GM19372 (cell line): ENCODE results near the gene FRMD4A.

ENCODE experiments used
- ATAC-seq: cut with Tn5 transposase; IDR thresholded peaks from one replicate; pipeline ENCODE4 v1.9.1; 2021; ENCODE audit warnings: mild to moderate bottlenecking, low read depth, moderate library complexity; ENCODE audit not compliant: unreplicated experiment

Gene FRMD4A

DNA sequence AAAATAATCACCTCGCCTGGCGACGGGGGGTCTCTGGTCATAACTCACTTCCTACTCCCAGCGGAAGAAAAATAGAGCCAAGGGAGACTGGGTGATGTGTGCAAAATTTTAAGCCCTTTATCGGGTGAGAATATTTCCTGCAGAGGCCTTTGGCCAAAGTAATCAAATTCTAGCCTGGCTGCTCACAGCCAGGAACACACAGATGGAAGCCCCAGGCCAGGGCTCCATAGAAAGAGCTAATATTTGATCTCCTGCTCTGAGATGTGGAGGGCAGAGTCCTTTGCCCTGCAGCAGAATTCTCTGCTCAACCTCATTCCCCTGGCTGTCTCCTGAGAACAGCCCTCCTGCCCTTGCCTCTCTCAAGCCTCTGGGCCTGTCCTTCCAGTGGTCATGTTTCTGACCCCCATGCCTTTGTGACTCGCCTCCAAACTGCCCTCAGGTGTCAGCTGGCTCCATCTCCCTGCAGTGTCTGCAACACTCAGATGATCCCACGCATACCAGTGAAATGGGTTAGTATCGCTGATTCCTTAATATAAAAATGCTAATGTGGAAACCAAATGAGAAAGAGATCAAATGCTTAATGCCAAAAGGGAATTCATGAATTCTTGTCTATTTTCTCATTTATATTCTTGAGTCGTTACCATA is 34.5 kb downstream of the FRMD4A start:
- no peak for ATAC-seq

DNA sequence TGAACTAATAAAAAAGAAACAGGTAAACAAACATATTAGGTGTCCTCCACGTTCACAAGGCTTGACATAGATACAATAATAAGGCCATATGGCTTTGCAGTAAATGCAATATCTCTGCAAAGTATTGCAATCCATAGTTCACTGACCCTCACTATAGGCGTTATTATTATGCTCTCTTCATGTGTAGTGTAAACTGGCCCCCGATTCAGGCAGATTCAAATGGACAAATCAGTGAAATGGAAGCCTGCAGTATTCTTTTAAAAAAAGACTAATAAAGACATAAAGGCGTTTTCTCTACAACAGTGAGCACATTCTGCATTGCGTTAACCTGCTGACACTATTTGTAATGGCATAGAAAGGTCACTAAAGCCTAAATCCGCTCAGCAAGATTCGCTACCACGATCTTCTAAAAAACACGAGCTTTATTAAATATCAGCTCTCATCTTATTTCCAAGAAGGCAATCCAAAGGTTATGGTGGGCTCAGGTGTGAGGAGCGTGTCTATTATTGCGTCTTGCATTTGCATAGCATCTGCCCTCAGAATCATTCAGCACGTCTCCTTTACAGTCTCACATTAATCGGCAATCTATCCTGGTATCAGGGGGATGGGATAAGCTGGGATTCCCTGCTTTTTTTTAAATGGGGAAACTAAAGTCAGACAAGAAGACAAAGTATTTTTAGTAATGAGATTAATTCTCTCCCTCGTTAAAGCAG is 36.2 kb downstream of the FRMD4A start:
- ATAC-seq: no peak

DNA sequence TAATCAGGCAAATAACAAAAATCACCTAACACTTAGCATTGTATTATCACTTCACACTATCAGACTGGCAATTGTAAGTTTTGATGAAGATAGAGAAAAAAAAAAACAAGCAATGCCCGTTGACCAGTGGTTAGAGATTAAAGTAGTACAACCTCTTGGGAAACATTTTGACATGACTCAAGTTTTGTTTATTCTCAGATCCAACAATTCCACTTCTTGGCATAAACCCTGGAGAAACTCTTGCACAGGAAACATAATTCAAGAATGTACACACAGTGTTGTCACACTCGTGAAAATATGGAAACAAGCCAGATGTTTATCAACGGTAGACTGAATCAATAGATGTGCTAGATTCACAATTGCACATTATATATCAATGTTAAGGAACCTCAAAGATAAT is 37.2 kb downstream of the FRMD4A start:
- no peak for ATAC-seq

DNA sequence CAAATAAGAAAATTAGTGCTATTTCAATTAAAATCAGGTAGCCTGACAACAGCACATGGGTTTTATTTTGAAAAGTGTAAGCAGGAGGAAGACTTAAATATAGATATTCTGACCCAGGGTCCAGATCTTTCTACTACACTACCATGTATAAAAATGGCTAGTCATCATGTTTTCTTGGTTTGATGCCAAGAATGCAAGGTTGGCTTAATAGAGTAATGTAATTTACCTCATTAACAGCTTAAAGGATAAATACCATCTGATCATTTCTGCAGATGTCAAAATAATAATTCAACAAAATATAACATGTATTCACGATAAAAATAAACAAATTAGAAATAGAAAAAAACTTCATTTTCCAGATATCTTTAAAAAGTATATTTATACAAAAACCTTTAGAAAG is 39.4 kb downstream of the FRMD4A start:
- ATAC-seq: no peak

DNA sequence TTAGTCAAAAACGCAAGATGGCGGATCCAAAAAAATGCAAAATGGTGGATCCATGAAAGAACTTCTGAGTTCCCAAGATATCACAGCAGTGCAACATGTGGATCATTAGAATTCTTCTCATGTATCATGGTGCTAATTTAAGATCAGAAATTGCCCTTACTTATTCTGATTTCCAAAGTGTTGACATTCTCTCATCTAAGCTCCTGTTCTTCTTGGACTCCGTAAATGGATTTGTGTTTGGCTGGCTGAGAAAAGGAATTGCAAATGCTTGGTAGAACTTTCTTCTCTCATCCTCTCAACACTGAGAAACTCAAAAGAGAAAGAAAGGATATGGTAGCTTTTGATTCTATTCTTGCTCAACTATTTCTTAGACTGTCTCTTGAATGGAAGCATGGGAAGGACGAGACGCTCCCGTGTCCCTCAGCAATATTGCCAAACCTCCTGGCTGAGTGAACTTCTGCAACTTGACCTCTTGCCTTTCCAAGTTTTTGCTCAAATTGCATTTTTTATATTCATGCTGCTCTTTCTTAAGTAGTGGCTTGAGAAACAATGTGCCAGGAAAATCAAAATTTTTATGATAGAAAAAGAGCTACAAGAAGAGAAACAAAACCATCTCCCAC is 44.7 kb downstream of the FRMD4A start:
- ATAC-seq: no peak

DNA sequence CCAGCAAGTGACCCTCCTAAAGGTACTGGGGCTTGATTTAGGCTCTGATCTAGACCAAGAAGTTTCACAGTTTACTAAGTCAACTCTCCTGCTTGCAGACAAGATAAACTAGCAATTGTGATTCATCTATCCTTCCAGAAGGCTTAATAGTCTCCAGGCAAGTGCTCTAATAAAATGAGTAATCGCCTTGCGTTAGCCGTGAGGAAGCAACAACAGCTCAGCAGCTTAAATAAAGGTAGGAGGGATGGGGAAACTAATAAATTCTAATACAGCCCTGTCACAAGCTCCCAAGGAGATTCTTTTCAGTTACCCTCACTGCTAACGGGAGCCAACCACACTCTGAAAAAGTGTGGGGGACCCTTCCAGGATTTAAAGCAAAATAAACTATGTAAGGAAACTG is 48.4 kb downstream of the FRMD4A start:
- no peak for ATAC-seq

DNA sequence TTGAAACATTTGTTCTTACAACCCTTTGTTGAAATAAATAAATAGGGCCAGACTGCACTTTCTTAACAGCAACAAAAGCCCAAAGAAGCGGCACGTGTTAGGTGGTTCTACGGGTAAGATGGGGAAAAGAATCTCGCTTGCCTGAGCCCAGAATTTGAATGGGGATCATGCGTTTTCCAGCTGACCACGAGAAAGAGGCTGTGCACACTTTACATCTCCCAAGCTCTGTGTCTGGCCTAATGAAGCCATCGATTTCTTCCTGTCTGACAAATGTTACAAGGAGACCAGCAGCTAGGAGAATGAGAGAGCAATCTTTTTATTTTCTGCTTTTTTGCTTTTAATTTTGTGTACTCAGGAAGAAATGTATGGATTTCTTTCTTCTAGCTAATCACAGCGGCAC is 52.2 kb downstream of the FRMD4A start:
- ATAC-seq: no peak

DNA sequence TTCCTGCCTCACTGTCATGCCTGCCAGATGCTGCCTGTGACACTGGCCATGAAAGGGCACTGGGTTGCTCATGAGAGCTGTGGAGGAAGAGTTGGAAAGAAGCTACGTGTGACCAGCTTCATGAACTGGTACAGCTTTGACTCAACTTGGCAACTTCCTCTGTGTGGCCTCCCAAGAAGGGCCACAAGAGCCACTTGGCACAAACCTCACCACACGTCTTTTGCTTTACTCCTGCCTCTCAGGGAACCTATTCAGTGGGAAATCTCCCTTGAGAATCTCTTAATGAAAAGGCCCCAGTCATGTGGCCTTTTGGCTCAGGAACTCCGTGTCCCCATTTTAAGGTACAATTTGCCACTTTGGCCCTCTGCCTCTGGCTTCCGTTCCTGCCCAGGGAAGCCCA is 54.5 kb downstream of the FRMD4A start:
- no peak for ATAC-seq

DNA sequence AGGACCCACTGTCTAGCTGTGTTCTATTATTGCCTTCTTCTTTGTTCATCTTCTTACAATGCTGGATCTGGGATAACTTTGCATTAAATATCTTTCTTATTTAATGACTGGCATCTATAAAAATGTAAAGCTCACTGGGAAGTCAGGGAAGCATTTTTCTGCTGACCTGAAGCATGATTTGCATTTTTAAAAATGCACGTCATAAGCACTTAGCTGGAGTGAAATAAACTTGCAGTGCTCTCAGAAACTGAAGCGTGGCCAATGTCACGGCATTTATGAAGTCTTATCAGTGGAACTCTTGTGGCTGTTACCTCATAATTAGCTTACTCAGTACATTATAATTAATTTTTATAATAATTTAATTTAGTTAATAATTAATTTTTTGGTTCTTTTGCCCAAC is 59.1 kb downstream of the FRMD4A start:
- no peak for ATAC-seq

DNA sequence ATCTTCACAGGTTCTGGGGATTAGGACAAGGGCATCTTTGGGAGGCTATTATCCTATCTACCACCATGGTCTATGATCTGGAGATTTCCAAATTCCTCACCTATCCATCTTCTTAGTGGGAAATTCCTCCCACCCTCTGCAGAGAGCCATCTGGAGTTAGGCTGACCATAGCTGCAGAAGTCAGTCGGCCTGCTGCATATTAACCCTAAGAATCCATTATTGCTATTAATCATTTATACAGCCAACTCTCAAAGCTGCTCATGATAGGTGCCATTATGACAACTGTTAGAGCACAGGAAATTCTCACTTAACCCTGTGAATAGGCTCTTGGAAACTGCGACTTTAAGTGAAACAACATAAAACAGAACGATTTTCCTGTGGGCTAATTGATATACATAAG is 60.4 kb downstream of the FRMD4A start:
- no peak for ATAC-seq

DNA sequence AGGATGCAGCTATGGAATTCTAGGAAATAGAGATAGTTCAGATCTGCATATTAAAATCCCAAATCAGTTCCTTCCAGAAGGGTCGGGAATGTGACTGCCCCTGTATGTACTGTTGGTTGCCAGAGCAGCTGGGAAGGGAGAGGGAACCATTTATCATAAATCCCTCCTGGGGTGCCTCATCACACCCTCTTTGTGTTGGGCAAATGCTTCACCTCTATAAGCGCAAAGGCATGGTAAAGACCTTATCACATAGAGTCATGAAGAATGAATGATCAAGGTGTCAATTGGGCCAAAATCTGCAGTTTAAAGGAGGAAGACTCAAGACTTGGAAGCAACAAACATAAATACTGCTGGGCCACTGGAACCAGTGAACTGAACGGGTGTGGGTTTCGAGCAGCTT is 65.0 kb downstream of the FRMD4A start:
- ATAC-seq: no peak

DNA sequence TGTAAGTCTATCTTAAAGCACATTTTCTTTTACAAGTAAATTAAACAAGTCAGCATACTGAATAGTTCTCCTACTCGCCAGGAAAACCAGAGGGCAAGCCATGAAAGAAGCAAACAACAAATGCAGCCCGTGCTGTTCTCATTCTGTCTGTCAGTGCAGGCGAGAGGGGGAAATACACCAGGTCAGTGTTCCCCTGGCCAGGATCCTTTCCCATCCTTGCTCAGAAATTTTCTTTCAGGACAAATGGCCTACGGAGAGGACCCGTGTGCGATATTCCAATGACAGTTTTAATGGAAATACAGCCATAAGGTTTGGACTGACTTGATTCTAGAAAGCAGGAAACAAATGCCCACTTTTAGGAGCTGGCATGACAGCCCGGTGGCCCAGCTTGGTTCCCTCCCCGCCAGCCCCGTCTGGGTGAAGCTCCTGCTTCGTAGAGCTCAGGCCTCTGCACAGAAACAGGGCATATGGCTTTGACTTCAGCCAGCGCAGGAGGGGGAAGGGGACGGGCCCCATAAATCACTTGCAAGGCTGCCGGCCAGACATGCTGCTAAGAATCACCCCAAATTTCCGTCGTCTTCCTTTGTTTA is 67.8 kb downstream of the FRMD4A start:
- ATAC-seq: no peak

DNA sequence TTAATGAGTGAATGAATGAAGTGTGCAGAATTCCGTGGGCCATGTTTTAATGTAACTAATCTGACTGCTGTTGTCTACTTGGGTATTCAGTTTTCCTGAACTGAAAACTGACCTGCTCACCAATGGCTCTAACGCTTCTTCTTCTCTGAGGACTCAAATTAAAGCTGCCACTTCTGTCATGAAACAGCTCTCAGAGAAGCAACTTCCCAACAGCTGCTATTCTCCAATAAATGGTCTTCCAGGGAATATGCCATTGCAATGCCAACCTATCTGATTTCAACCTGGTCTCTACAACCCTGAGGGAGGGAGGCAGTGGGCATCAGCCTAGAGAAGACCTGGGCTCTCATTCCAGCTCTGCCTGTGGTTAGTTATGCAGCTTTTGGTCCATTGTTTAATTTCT is 69.4 kb downstream of the FRMD4A start:
- ATAC-seq: no peak

DNA sequence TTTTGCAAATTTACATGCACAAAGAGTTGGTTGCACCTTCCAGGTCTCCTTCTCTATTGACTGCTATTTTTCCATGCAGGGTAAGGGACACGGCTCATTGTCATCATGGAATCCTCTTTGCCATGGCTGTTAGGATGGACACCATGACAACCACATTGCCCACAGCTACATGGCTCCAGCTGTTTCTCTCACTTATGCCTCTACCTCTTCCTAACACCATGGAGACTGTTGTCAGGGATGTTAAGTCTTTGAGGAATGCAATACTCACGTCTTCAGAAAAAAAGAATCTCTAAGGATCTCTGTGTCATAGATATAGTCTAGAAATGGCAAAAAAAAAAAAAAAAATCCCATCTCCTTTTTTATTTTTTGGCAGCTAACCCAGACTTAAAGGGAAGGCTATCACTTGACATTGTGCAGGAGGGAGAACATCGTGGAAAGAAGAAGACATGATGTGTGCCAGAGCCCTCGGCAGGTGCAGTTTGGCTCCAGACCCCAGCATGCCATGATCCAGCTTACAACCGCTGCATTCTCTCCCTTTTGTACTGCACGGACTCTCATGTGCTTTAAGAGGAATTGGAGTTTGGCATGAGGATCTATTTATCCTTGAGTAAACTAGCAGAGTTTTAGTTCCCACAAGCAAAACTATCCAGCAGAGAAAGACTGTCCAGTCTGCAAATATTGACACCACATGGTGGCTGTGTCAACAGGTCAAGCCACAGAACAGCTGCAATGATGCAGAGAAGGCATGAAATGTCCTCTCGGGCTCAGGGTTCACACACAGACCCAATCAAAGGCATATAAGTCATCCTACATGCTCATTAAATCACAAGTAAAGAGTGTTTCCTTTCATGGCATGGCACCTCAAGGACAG is 70.8 kb downstream of the FRMD4A start:
- ATAC-seq: no peak

DNA sequence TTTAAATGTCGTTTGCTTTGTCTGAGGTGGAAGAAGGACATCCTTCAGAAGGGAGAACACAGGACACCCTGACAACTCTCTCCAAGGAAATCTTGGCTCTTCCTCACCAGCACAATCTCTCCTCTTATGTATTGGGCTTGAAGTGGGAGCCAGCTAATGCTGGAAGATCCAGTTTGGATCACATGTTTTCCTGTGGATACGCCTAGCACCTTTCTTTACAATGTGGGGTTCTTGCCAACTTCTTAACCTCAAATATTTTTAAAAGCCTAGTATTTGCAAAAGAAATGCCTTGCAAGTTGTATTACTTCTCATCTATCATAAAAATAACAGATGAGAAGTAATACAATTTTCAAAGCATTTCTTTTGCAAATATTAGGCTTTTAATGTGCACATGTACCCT is 76.4 kb downstream of the FRMD4A start:
- ATAC-seq: no peak

DNA sequence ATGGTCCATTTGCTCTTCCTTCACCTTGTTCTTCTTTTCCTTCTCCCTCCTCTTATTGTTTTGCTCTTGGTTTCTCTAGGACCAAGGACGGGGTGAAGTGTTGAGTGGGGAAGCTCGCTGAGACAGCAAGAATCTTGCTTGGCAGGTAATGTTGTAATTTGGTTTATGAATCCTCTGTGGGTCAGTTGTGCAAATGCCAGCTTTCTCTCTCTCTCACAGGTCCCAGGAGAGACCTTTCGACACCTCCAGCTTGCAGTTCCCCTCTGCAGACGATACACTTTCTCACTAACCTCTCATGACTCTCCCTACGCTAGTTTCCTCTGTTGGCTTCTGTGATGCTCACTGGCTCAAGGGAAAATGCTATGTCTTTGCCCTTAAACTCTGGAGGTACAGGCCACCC is 77.0 kb downstream of the FRMD4A start:
- ATAC-seq: no peak

DNA sequence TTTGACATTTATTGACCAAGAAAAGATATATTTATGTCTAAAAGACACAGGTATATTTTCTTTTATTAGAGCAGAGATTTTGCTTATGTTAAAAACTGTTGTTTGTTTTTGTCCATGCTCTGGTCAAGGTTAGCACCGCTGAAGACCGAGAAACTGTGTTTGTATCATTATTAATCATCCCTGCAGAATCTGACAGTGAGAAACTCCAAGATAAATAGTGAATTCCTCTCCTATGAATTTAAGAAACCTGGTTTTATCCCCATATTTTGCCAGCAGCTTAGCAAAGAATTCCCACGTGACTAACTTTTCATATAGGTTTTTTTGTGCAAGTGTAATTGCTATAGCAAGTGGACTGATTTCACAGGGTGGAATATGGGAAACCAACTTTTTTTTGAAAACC is 77.6 kb downstream of the FRMD4A start:
- no peak for ATAC-seq

DNA sequence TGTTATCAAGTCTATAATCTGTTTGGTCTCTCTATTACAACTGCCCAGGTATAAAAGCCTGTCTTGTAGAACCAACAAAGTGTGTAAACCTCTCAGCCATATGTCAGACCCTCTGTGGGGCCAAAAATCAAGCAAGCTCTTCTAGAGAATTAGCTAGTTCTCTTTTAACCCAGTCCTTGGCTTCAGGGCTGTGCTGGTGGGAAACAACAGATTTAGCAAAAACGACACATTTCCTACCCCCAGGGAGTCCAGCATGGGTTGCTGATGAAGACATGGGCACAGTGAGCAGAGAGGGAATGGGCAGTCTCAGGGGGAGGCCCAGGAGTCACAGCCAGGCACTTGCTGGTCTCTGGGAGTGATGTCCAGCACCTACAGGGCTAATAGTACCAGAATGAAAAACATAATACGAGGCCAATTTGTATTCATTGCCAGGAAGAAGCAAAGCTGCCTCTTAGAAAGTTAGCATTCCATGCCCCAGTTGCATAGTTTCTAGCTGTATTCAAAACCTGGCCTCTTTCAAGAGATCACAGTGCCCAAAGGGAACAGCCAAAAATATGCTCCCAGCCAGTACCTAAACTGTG is 80.1 kb downstream of the FRMD4A start:
- ATAC-seq: no peak

DNA sequence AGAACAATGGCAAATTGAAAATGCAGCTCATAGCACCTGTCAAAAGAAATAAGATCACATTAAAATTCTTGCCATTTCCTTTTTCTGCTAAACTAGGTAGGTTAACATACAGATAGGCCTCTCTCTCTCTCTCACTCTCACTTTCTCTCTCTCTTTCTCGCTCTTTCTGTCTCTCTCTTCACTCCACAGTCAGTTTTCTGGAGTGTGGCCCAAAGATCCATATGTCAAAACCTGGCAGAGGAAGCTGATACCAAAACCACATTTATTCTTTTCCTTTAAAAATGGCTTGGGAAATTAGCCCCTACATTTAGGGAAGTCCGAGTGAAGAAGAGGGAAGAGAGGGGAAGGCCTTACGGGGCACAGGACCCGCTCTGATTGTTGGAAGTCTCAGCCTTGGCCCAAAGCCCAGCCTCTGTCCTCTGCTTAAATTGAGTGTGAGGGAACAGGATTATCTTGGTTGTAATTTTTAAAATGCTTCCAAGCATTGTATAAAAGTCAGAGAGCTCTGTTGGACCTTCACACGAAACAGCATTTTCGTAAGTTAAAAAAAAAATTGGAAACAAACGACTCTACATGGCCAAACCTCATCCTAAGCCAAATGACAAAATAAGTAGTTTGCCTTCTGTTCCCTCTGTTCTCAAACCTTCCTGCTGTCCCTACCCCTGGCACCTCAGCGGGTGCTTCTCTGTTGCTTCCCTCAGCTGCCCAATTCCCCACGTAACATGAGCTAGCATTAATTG is 83.2 kb downstream of the FRMD4A start:
- ATAC-seq: no peak

DNA sequence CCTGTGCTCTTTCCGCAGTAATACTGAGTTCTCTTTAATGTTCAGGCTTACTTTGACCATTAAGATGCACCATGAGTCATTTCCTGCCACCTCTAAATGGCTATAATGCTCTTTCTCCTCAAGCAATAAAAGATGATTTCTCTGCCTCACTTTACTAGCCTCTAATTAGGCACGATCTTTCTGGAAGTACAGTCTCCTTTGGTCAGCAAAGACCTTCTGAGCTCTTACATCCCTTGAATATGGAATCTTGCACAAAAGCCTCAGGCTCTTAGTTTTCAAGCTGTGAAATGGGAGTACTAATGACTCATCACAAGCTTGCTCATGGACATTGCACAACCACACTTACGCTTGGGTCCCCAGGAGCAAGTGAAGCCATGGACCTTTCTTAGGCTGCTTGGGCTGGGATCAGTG is 85.9 kb downstream of the FRMD4A start:
- ATAC-seq: no peak
